H1 (cell line): ENCODE measurements around the gene OAT. TPM values are rescaled to one million over a fixed set of nuclear protein-coding genes. Genes with fewer than 3 reads are reported as not detected.

Source experiments
- CTCF ChIA-PET: fragments of 300-600 bp; sonication (Branson Sonifier 250); formaldehyde crosslinking; loops from one replicate; lab custom pipeline; 2021; ENCODE audit not compliant: partially characterized antibody; lab: Charles Lee
- POLR2A ChIA-PET: fragments of 300-600 bp; sonication (Branson Sonifier 250); formaldehyde crosslinking; loops from one replicate; lab custom pipeline; 2021; ENCODE audit warnings: inconsistent platforms; ENCODE audit not compliant: partially characterized antibody; lab: Charles Lee
- DNase-seq, 2 experiments: peaks; one replicate each; pipeline versions ENCODE4 v3.0.0 to v3.0.0-alpha.2; 2010 to 2022; ENCODE audit warnings: low spot score in 2 of 2, low read depth in 1 of 2, mixed read lengths in 1 of 2
- FAIRE-seq: peaks from 2 replicates; lab custom pipeline; 2011; peaks lifted over from hg19 to GRCh38; lab: Jason Lieb, UNC
- H2AFZ ChIP-seq: 2 replicates; pipeline ENCODE4 v1.8.1; 2012; ENCODE audit warnings: low read length, inconsistent platforms
- H2AK5ac ChIP-seq: 2 replicates; pipeline ENCODE4 v1.6.1; 2013; ENCODE audit warnings: low read depth, low read length
- H2BK120ac ChIP-seq: replicated peaks from 2 replicates; pipeline ENCODE3; 2013; ENCODE audit warnings: low read depth, low read length, inconsistent platforms
- H2BK12ac ChIP-seq: 2 replicates; pipeline ENCODE4 v1.6.1; 2013; ENCODE audit warnings: low read depth, low read length
- H2BK15ac ChIP-seq: 2 replicates; pipeline ENCODE4 v1.6.1; 2013; ENCODE audit warnings: low read length
- H2BK20ac ChIP-seq: 2 replicates; pipeline ENCODE4 v1.6.1; 2013; ENCODE audit warnings: low read length
- H2BK5ac ChIP-seq: 2 replicates; pipeline ENCODE4 v1.6.1; 2013; ENCODE audit warnings: low read depth, low read length
- H3K14ac ChIP-seq: 2 replicates; pipeline ENCODE4 v1.6.1; 2013; ENCODE audit warnings: inconsistent platforms; ENCODE audit not compliant: insufficient read length
- H3K18ac ChIP-seq: 2 replicates; pipeline ENCODE4 v1.6.1; 2013; ENCODE audit warnings: low read length; ENCODE audit errors: extremely low read depth
- H3K23ac ChIP-seq: 2 replicates; pipeline ENCODE4 v1.6.1; 2013; ENCODE audit warnings: inconsistent platforms; ENCODE audit not compliant: insufficient read length
- H3K23me2 ChIP-seq: 2 replicates; pipeline ENCODE4 v1.6.1; 2013; ENCODE audit warnings: low read depth, low read length
- H3K27ac ChIP-seq: 2 replicates; pipeline ENCODE4 v1.6.1; 2011; ENCODE audit warnings: low read depth, low read length, inconsistent platforms
- H3K27me3 ChIP-seq, 4 experiments: replicated peaks in 1 of 4; 1 replicate in 1 of 4; 2 replicates in 3 of 4; pipeline versions ENCODE4 v1.6.1 to v1.8.1; 2011 to 2013; ENCODE audit warnings: low read length in 3 of 4, mild to moderate bottlenecking in 3 of 4, inconsistent platforms in 2 of 4, mixed read lengths in 2 of 4, moderate library complexity in 1 of 4; ENCODE audit not compliant: control insufficient read depth in 3 of 4, insufficient read depth in 3 of 4; ENCODE audit errors: extremely low read depth in 1 of 4
- H3K36me3 ChIP-seq, 4 experiments: 2 replicates each; pipeline versions ENCODE4 v1.6.1 to v1.8.1; 2011 to 2013; ENCODE audit warnings: mild to moderate bottlenecking in 4 of 4, low read length in 3 of 4, moderate library complexity in 2 of 4, control low read depth in 1 of 4, inconsistent platforms in 1 of 4; ENCODE audit not compliant: insufficient read depth in 4 of 4, control insufficient read depth in 2 of 4
- H3K4ac ChIP-seq: replicated peaks from 2 replicates; pipeline ENCODE3; 2013; ENCODE audit warnings: low read length, low read depth, mixed read lengths, inconsistent platforms; ENCODE audit not compliant: insufficient read length
- H3K4me1 ChIP-seq, 4 experiments: replicated peaks in 1 of 4; 1 replicate in 1 of 4; 2 replicates in 3 of 4; pipeline versions ENCODE4 v1.6.1 to v1.8.1; 2011 to 2013; ENCODE audit warnings: low read length in 3 of 4, inconsistent platforms in 2 of 4, mixed read lengths in 1 of 4; ENCODE audit not compliant: insufficient read depth in 4 of 4, control insufficient read depth in 3 of 4
- H3K4me2 ChIP-seq, 2 experiments: 2 replicates each; pipeline versions ENCODE4 v1.6.1 to v1.8.1; 2011 to 2013; ENCODE audit warnings: low read depth in 2 of 2, low read length in 2 of 2, control low read depth in 1 of 2, inconsistent platforms in 1 of 2, mild to moderate bottlenecking in 1 of 2; ENCODE audit not compliant: insufficient read depth in 1 of 2
- H3K4me3 ChIP-seq, 4 experiments: fragments of 200-600, 300-600 bp in 1 of 4; sonication (generic), shearing (Covaris generic), sonication (Bioruptor Twin) in 1 of 4; 2 replicates each; pipeline versions ENCODE4 v1.5.1 to v1.8.1; 2011 to 2016; ENCODE audit warnings: low read length in 4 of 4, low read depth in 3 of 4, control low read depth in 2 of 4, inconsistent platforms in 2 of 4, mild to moderate bottlenecking in 2 of 4, mixed read lengths in 1 of 4, moderate library complexity in 1 of 4; ENCODE audit not compliant: insufficient read depth in 2 of 4; ENCODE audit errors: extremely low read depth in 1 of 4
- H3K56ac ChIP-seq: replicated peaks from 2 replicates; pipeline ENCODE3; 2013; ENCODE audit warnings: low read depth, mild to moderate bottlenecking, mixed read lengths, low read length, inconsistent platforms; ENCODE audit not compliant: insufficient read length
- H3K79me1 ChIP-seq: 2 replicates; pipeline ENCODE4 v1.6.1; 2013; ENCODE audit warnings: low read depth, low read length, control low read depth
- H3K79me2 ChIP-seq, 2 experiments: 2 replicates each; pipeline versions ENCODE4 v1.6.1 to v1.8.1; 2012 to 2013; ENCODE audit warnings: low read length in 2 of 2, mild to moderate bottlenecking in 2 of 2, inconsistent platforms in 1 of 2; ENCODE audit not compliant: insufficient read depth in 2 of 2, control insufficient read depth in 1 of 2
- H3K9ac ChIP-seq, 4 experiments: replicated peaks in 1 of 4; 1 replicate in 1 of 4; 2 replicates in 3 of 4; pipeline versions ENCODE4 v1.6.1 to v1.8.1; 2011 to 2013; ENCODE audit warnings: low read depth in 3 of 4, low read length in 3 of 4, control low read depth in 2 of 4, mild to moderate bottlenecking in 2 of 4, moderate library complexity in 2 of 4, inconsistent platforms in 1 of 4; ENCODE audit errors: extremely low read depth in 1 of 4
- H3K9me3 ChIP-seq, 2 experiments: 2 replicates each; pipeline versions ENCODE4 v1.6.1 to v1.8.1; 2012 to 2013; ENCODE audit warnings: mild to moderate bottlenecking in 2 of 2, moderate library complexity in 2 of 2, control low read depth in 1 of 2, inconsistent platforms in 1 of 2, low read depth in 1 of 2, low read length in 1 of 2, mixed read lengths in 1 of 2; ENCODE audit not compliant: insufficient read depth in 2 of 2
- H4K20me1 ChIP-seq, 2 experiments: replicated peaks in 1 of 2; 2 replicates each; pipeline versions ENCODE3 to v1.8.1; 2011 to 2013; ENCODE audit warnings: inconsistent platforms in 2 of 2, low read length in 2 of 2, mild to moderate bottlenecking in 1 of 2; ENCODE audit not compliant: insufficient read depth in 2 of 2, control insufficient read depth in 1 of 2
- H4K5ac ChIP-seq: 2 replicates; pipeline ENCODE4 v1.6.1; 2013; ENCODE audit warnings: low read length, low read depth, mixed read lengths, inconsistent platforms; ENCODE audit not compliant: insufficient read length
- H4K8ac ChIP-seq: 2 replicates; pipeline ENCODE4 v1.8.0; 2013; ENCODE audit warnings: mild to moderate bottlenecking, moderate library complexity, low read length, inconsistent platforms; ENCODE audit not compliant: insufficient read depth; ENCODE audit errors: extremely low read depth
- H4K91ac ChIP-seq: replicated peaks from 2 replicates; pipeline ENCODE3; 2013; ENCODE audit warnings: low read length, mixed read lengths, inconsistent platforms; ENCODE audit not compliant: insufficient read length
- CEBPB ChIP-seq: IDR thresholded peaks from 2 replicates; pipeline ENCODE4 v1.6.1; 2012; ENCODE audit warnings: low read depth, low read length
- EP300 ChIP-seq, 2 experiments: IDR thresholded peaks; 1 replicate in 1 of 2; 2 replicates in 1 of 2; pipeline ENCODE4 v1.6.1; 2011 to 2012; ENCODE audit warnings: low read depth in 2 of 2, low read length in 2 of 2, mild to moderate bottlenecking in 2 of 2, borderline replicate concordance in 1 of 2, inconsistent platforms in 1 of 2, moderate library complexity in 1 of 2
- PHF8 ChIP-seq: fragments of 200-600 bp; sonication (generic); conservative IDR thresholded peaks from 2 replicates; pipeline ENCODE4 v1.7.1; 2012; ENCODE audit warnings: low read depth, mild to moderate bottlenecking, inconsistent platforms, low read length, moderate library complexity
- SIN3A ChIP-seq, 2 experiments: IDR thresholded peaks in 1 of 2; conservative IDR thresholded peaks in 1 of 2; 2 replicates each; pipeline ENCODE4 v1.6.1; 2011 to 2012; ENCODE audit warnings: low read length in 2 of 2, improper control_type of control experiment in 1 of 2, low read depth in 1 of 2, mild to moderate bottlenecking in 1 of 2
- TAF1 ChIP-seq: IDR thresholded peaks from 2 replicates; pipeline ENCODE4 v1.6.1; 2011; ENCODE audit warnings: mild to moderate bottlenecking, low read depth, low read length
- TBP ChIP-seq: IDR thresholded peaks from 2 replicates; pipeline ENCODE4 v1.6.1; 2011; ENCODE audit warnings: low read depth, low read length, improper control_type of control experiment
- WGBS, 2 experiments: shearing (Covaris generic) in 1 of 2; methylation state at CpG; one replicate each; pipeline versions ENCODE4 v1.1.6 to v1.1.7; 2013 to 2015; ENCODE audit warnings: low lambda C conversion rate in 2 of 2, mixed read lengths in 2 of 2, inconsistent platforms in 1 of 2, low coverage in 1 of 2, missing lambda C conversion rate in 1 of 2; ENCODE audit not compliant: insufficient replicate concordance in 2 of 2, insufficient coverage in 1 of 2, insufficient read length in 1 of 2; ENCODE audit errors: extremely low coverage in 1 of 2, missing lambda C conversion rate in 1 of 2; 5-methylcytosine and 5-hydroxymethylcytosine counted together
- polyA plus RNA-seq, 7 experiments: library from polyadenylated mRNA; depleted of rRNA in 3 of 7; stranded (reverse) in 5 of 7; unstranded in 2 of 7; fragments of >200 nt in 5 of 7; fragments of 200-250 nt in 2 of 7; gene quantifications; 1 replicate in 5 of 7; 2 replicates in 1 of 7; 4 replicates in 1 of 7; pipeline versions ENCODE4 v1.2.1 to v1.2.3, GENCODE V29; 2011 to 2013; ENCODE audit warnings: missing spikeins in 2 of 7, mixed read lengths in 2 of 7
- total RNA-seq: library from RNA; stranded (reverse); fragmentation: NEBNext Ultra II Directional; extraction: Animal tissue kit (Norgen Biotek cat#: 25700); gene quantifications from 2 replicates; pipeline ENCODE4 v1.2.1, GENCODE V29; 2021

OAT gene
- total and polyA plus RNA-seq, 2 of the 8 experiments (the other 6 are each of a cell fraction or from before 2014, with no cell fraction given): 67.8 to 121 TPM

- Histone ChIP-seq H3K79me2 (no peaks in the 10 kb centered on the region), H3K79me1 (no peaks in the 10 kb centered on the region), H3K23ac (no peak overlapping the region), H3K56ac (no peak overlapping the region), H2AFZ (no peak overlapping the region), H3K9ac (no peak overlapping the region), H4K91ac (peak overlapping the region; percentile 29), H3K23me2 (peaks cover 23% of the 10 kb centered on the region), H2BK12ac (no peak overlapping the region), H3K36me3 (peaks cover 0 to 1% (median 0%) of the 10 kb centered on the region in 4 experiments; a peak in 1 of 8 replicates), H3K27me3 (peaks cover 1 to 46% (median 37%) of the 10 kb centered on the region in 4 experiments), H4K20me1 (peaks cover 0 to 15% of the 10 kb centered on the region in 2 experiments), H4K5ac (no peak overlapping the region), H4K8ac (no peak overlapping the region), H3K4me3 (peak overlapping the region in 2 of 4 experiments; percentile 5 to 72; a peak in 2 of 8 replicates), H3K9me3 (no peaks in the 10 kb centered on the region), H3K14ac (no peak overlapping the region), H3K4ac (no peak overlapping the region), H2BK5ac (no peak overlapping the region; the same call in 1 of the 2 replicates), H2BK120ac (no peak overlapping the region), H2BK15ac (no peak overlapping the region), H3K4me2 (peak overlapping the region; percentile 92 to 96), H3K27ac (no peak overlapping the region; the same call in 1 of the 2 replicates), H3K4me1 (peaks cover 17 to 39% (median 31%) of the 10 kb centered on the region in 4 experiments), H2BK20ac (peak overlapping the region; percentile 13; the same call in 1 of the 2 replicates), H2AK5ac (no peak overlapping the region), H3K18ac (no peak overlapping the region)
- WGBS, 2 experiments: 10% methylated on average over 6 of the region's 6 CpGs; no CpG with 5 or more reads in 1 of the 2 experiments
- ChIA-PET POLR2A (interaction anchor here (0.8 to 6.5 kb wide), 7 partner anchors 10 to 298 kb away, joined by 3 to 43 read pairs (median 5); partner anchors contain the start of genes LHPP and OAT), CTCF (interaction anchor here (1.1 to 1.8 kb wide), 4 partner anchors 10 to 33 kb away, joined by 3 to 9 read pairs (median 3); partner anchors contain the start of genes LHPP and OAT)
- FAIRE-seq (peak; percentile 42), DNase-seq (no peak)
- TF ChIP-seq PHF8 (no peak), CEBPB (no peak), TBP (0 out of 2 replicates have a peak, but pooled peaks have one; percentile 27), EP300 (IDR thresholded peaks at IDR 0.05; ENCODE audit: borderline replicate concordance in 1 of 2, low read depth in 2 of 2, low read length in 2 of 2) (no peak), SIN3A (conservative IDR thresholded peaks at IDR 0.05 in 1 of 2, IDR thresholded peaks at IDR 0.05 in 1 of 2; ENCODE audit: low read depth in 1 of 2, low read length in 2 of 2) (0 out of 4 replicates have a peak, but pooled peaks of 1 of the 2 experiments have one; percentile 20), TAF1 (0 out of 2 replicates have a peak, but pooled peaks have one; percentile 24)
Measured at GRCh38 chr10:124451276-124451675, 32.6 kb upstream of the OAT start.
